ENCODE data around the gene TBC1D5. TPM values are rescaled to one million over a fixed set of nuclear protein-coding genes. Genes with fewer than 3 reads are reported as not detected.

TBC1D5 gene
- total and polyA plus RNA-seq, 4 donors = 11.8 to 75.5 (median 34.5) TPM

- no peaks in the 10 kb centered on the region for H3K36me3 ChIP-seq (ENCODE audit: control insufficient read depth in 1 of 2, insufficient read depth in 2 of 2, low read length in 1 of 2)
- H3K4me3 ChIP-seq (ENCODE audit: low read length in 2 of 2) = no peak overlapping the region
- 87 to 97% methylated on average over 1 of the region's 1 CpG for WGBS, 2 donors
- no peaks in the 10 kb centered on the region for H3K27me3 ChIP-seq (ENCODE audit: control insufficient read depth in 1 of 2, insufficient read depth in 2 of 2, low read length in 1 of 2)
- intact Hi-C loops (cut with DNase I) = no loop called here
- H3K27ac ChIP-seq (ENCODE audit: low read depth in 1 of 2, low read length in 2 of 2) = no peak overlapping the region
- peaks cover 0 to 1% of the 10 kb centered on the region in 2 donors for H3K4me1 ChIP-seq (ENCODE audit: control insufficient read depth in 1 of 2, insufficient read depth in 2 of 2, low read length in 2 of 2)
- H3K9me3 ChIP-seq (ENCODE audit: control insufficient read depth, low read length) = no peaks in the 10 kb centered on the region
- no peak for DNase-seq
- no peak for ATAC-seq (ENCODE audit: low FRiP score)
These were observed 55.8 kb downstream of the TBC1D5 start for GRCh38 chr3:17686613-17687012.

- no peaks in the 10 kb centered on the region for H3K36me3 ChIP-seq (ENCODE audit: control insufficient read depth in 1 of 2, insufficient read depth in 2 of 2, low read length in 1 of 2)
- DNase-seq (no peak), ATAC-seq (ENCODE audit: low FRiP score) (no peak)
- no peak overlapping the region for H3K4me3 ChIP-seq (ENCODE audit: low read length in 2 of 2)
- no peaks in the 10 kb centered on the region for H3K27me3 ChIP-seq (ENCODE audit: control insufficient read depth in 1 of 2, insufficient read depth in 2 of 2, low read length in 1 of 2)
- intact Hi-C loops (cut with DNase I) = no loop called here
- no peaks in the 10 kb centered on the region for H3K9me3 ChIP-seq (ENCODE audit: control insufficient read depth, low read length)
- whole genome bisulfite sequencing, 2 donors = 93 to 97% methylated on average over 4 of the region's 4 CpGs
- peaks cover 0 to 1% of the 10 kb centered on the region in 2 donors for H3K4me1 ChIP-seq (ENCODE audit: control insufficient read depth in 1 of 2, insufficient read depth in 2 of 2, low read length in 2 of 2)
- no peak overlapping the region for H3K27ac ChIP-seq (ENCODE audit: low read depth in 1 of 2, low read length in 2 of 2)
These were observed 58.8 kb downstream of the TBC1D5 start for GRCh38 chr3:17683542-17684207.

GRCh38 chr3:17680530-17680929 is 61.9 kb downstream of the TBC1D5 start:
- no peaks in the 10 kb centered on the region for H3K27me3 ChIP-seq (ENCODE audit: control insufficient read depth in 1 of 2, insufficient read depth in 2 of 2, low read length in 1 of 2)
- ATAC-seq (ENCODE audit: low FRiP score) = no peak
- no peak for DNase-seq
- no peaks in the 10 kb centered on the region for H3K9me3 ChIP-seq (ENCODE audit: control insufficient read depth, low read length)
- no peaks in the 10 kb centered on the region for H3K4me1 ChIP-seq (ENCODE audit: control insufficient read depth in 1 of 2, insufficient read depth in 2 of 2, low read length in 2 of 2)
- intact Hi-C loops (cut with DNase I) = no loop called here
- H3K36me3 ChIP-seq (ENCODE audit: control insufficient read depth in 1 of 2, insufficient read depth in 2 of 2, low read length in 1 of 2) = no peaks in the 10 kb centered on the region
- H3K27ac ChIP-seq (ENCODE audit: low read depth in 1 of 2, low read length in 2 of 2) = no peak overlapping the region
- no peak overlapping the region for H3K4me3 ChIP-seq (ENCODE audit: low read length in 2 of 2)

- no peak for ATAC-seq (ENCODE audit: low FRiP score)
- intact Hi-C loops (cut with DNase I) = no loop called here
These were observed 64.2 kb downstream of the TBC1D5 start for GRCh38 chr3:17678116-17678741.

GRCh38 chr3:17674082-17674686 is 68.2 kb downstream of the TBC1D5 start:
- intact Hi-C loops (cut with DNase I) = no loop called here
- Histone ChIP-seq H3K4me1 (ENCODE audit: control insufficient read depth in 1 of 2, insufficient read depth in 2 of 2, low read length in 2 of 2) (no peaks in the 10 kb centered on the region), H3K27me3 (ENCODE audit: control insufficient read depth in 1 of 2, insufficient read depth in 2 of 2, low read length in 1 of 2) (no peaks in the 10 kb centered on the region), H3K36me3 (ENCODE audit: control insufficient read depth in 1 of 2, insufficient read depth in 2 of 2, low read length in 1 of 2) (no peaks in the 10 kb centered on the region), H3K9me3 (ENCODE audit: control insufficient read depth, low read length) (no peaks in the 10 kb centered on the region), H3K4me3 (ENCODE audit: low read length in 2 of 2) (no peak overlapping the region), H3K27ac (ENCODE audit: low read depth in 1 of 2, low read length in 2 of 2) (no peak overlapping the region)
- DNase-seq (no peak), ATAC-seq (ENCODE audit: low FRiP score) (no peak)
- 49 to 50% methylated on average over 2 of the region's 2 CpGs for WGBS, 2 donors

More at GRCh38 chr3:17678116-17678741, 64.2 kb downstream of the TBC1D5 start:
- Histone ChIP-seq H3K9me3 (ENCODE audit: control insufficient read depth, low read length) (no peaks in the 10 kb centered on the region), H3K27me3 (ENCODE audit: control insufficient read depth in 1 of 2, insufficient read depth in 2 of 2, low read length in 1 of 2) (no peaks in the 10 kb centered on the region), H3K4me1 (ENCODE audit: control insufficient read depth in 1 of 2, insufficient read depth in 2 of 2, low read length in 2 of 2) (no peaks in the 10 kb centered on the region), H3K36me3 (ENCODE audit: control insufficient read depth in 1 of 2, insufficient read depth in 2 of 2, low read length in 1 of 2) (no peaks in the 10 kb centered on the region), H3K27ac (ENCODE audit: low read depth in 1 of 2, low read length in 2 of 2) (no peak overlapping the region), H3K4me3 (ENCODE audit: low read length in 2 of 2) (no peak overlapping the region)
- DNase-seq = no peak

GRCh38 chr3:17672506-17672905 is 69.9 kb downstream of the TBC1D5 start:
- Histone ChIP-seq H3K36me3 (ENCODE audit: control insufficient read depth in 1 of 2, insufficient read depth in 2 of 2, low read length in 1 of 2) (no peaks in the 10 kb centered on the region), H3K4me3 (ENCODE audit: low read length in 2 of 2) (no peak overlapping the region), H3K9me3 (ENCODE audit: control insufficient read depth, low read length) (no peaks in the 10 kb centered on the region), H3K4me1 (ENCODE audit: control insufficient read depth in 1 of 2, insufficient read depth in 2 of 2, low read length in 2 of 2) (no peaks in the 10 kb centered on the region), H3K27me3 (ENCODE audit: control insufficient read depth in 1 of 2, insufficient read depth in 2 of 2, low read length in 1 of 2) (no peaks in the 10 kb centered on the region), H3K27ac (ENCODE audit: low read depth in 1 of 2, low read length in 2 of 2) (no peak overlapping the region)
- DNase-seq (no peak), ATAC-seq (ENCODE audit: low FRiP score) (no peak)
- 81 to 85% methylated on average over 3 of the region's 3 CpGs for WGBS, 2 donors
- intact Hi-C loops (cut with DNase I) = no loop called here

- WGBS, 2 donors = 8 to 11% methylated on average over 3 of the region's 3 CpGs
- H3K36me3 ChIP-seq (ENCODE audit: control insufficient read depth in 1 of 2, insufficient read depth in 2 of 2, low read length in 1 of 2) = no peaks in the 10 kb centered on the region
- intact Hi-C loops (cut with DNase I) = no loop called here
- DNase-seq (no peak), ATAC-seq (ENCODE audit: low FRiP score) (no peak)
- H3K4me3 ChIP-seq (ENCODE audit: low read length in 2 of 2) = no peak overlapping the region
- no peaks in the 10 kb centered on the region for H3K27me3 ChIP-seq (ENCODE audit: control insufficient read depth in 1 of 2, insufficient read depth in 2 of 2, low read length in 1 of 2)
- H3K4me1 ChIP-seq (ENCODE audit: control insufficient read depth in 1 of 2, insufficient read depth in 2 of 2, low read length in 2 of 2) = no peaks in the 10 kb centered on the region
- no peak overlapping the region for H3K27ac ChIP-seq (ENCODE audit: low read depth in 1 of 2, low read length in 2 of 2)
- no peaks in the 10 kb centered on the region for H3K9me3 ChIP-seq (ENCODE audit: control insufficient read depth, low read length)
These were observed 71.7 kb downstream of the TBC1D5 start for GRCh38 chr3:17670749-17671148.

- no peaks in the 10 kb centered on the region for H3K4me1 ChIP-seq (ENCODE audit: control insufficient read depth in 1 of 2, insufficient read depth in 2 of 2, low read length in 2 of 2)
- H3K27me3 ChIP-seq (ENCODE audit: control insufficient read depth in 1 of 2, insufficient read depth in 2 of 2, low read length in 1 of 2) = no peaks in the 10 kb centered on the region
- no peak overlapping the region for H3K27ac ChIP-seq (ENCODE audit: low read depth in 1 of 2, low read length in 2 of 2)
- H3K36me3 ChIP-seq (ENCODE audit: control insufficient read depth in 1 of 2, insufficient read depth in 2 of 2, low read length in 1 of 2) = no peaks in the 10 kb centered on the region
- no peak for DNase-seq
- WGBS, 2 donors = 89 to 91% methylated on average over 3 of the region's 3 CpGs
- no peak overlapping the region for H3K4me3 ChIP-seq (ENCODE audit: low read length in 2 of 2)
- intact Hi-C loops (cut with DNase I) = no loop called here
- H3K9me3 ChIP-seq (ENCODE audit: control insufficient read depth, low read length) = no peaks in the 10 kb centered on the region
- ATAC-seq (ENCODE audit: low FRiP score) = no peak
These were observed 77.5 kb downstream of the TBC1D5 start for GRCh38 chr3:17664923-17665322.

GRCh38 chr3:17656264-17656663 is 86.2 kb downstream of the TBC1D5 start:
- H3K36me3 ChIP-seq (ENCODE audit: control insufficient read depth in 1 of 2, insufficient read depth in 2 of 2, low read length in 1 of 2) = no peaks in the 10 kb centered on the region
- H3K27ac ChIP-seq (ENCODE audit: low read depth in 1 of 2, low read length in 2 of 2) = no peak overlapping the region
- intact Hi-C loops (cut with DNase I) = no loop called here
- 80% methylated on average over 1 of the region's 1 CpG for WGBS, 2 donors
- no peaks in the 10 kb centered on the region for H3K9me3 ChIP-seq (ENCODE audit: control insufficient read depth, low read length)
- H3K4me1 ChIP-seq (ENCODE audit: control insufficient read depth in 1 of 2, insufficient read depth in 2 of 2, low read length in 2 of 2) = no peaks in the 10 kb centered on the region
- ATAC-seq (ENCODE audit: low FRiP score) (no peak), DNase-seq (no peak)
- H3K27me3 ChIP-seq (ENCODE audit: control insufficient read depth in 1 of 2, insufficient read depth in 2 of 2, low read length in 1 of 2) = no peaks in the 10 kb centered on the region
- no peak overlapping the region for H3K4me3 ChIP-seq (ENCODE audit: low read length in 2 of 2)

Data from aorta (tissue), 5 donors.